ENCODE results near the gene E2F6.

E2F6 gene

GRCh38 chr2:11421863-11422490, 44.0 kb downstream of the E2F6 start:
- H3K27me3 ChIP-seq (ENCODE audit: insufficient read depth, poor library complexity, severe bottlenecking), result no peaks in the 10 kb centered on the region
- H3K27ac ChIP-seq (replicated peaks), result no peak overlapping the region
- H3K4me3 ChIP-seq (replicated peaks; ENCODE audit: insufficient read depth, low read length), result no peak overlapping the region
- no peak for DNase-seq (ENCODE audit: low read depth in 1 of 2, low spot score in 1 of 2)
- TF ChIP-seq CTCF (IDR thresholded peaks at IDR 0.05; ENCODE audit: insufficient read depth, low read length) (no peak), POLR2AphosphoS5 (IDR thresholded peaks at IDR 0.05; ENCODE audit: low read depth) (no peak), GABPA (IDR thresholded peaks at IDR 0.05; ENCODE audit: low read depth) (no peak), SPI1 (IDR thresholded peaks at IDR 0.05; ENCODE audit: borderline replicate concordance, low read depth) (no peak), REST (IDR thresholded peaks at IDR 0.05; ENCODE audit: insufficient replicate concordance, low read depth) (no peak)

- TF ChIP-seq REST (IDR thresholded peaks at IDR 0.05; ENCODE audit: insufficient replicate concordance, low read depth), result no peak
- TF ChIP-seq POLR2AphosphoS5 (IDR thresholded peaks at IDR 0.05; ENCODE audit: low read depth), result no peak
- no peak for TF ChIP-seq GABPA (IDR thresholded peaks at IDR 0.05; ENCODE audit: low read depth)
- no peak for TF ChIP-seq SPI1 (IDR thresholded peaks at IDR 0.05; ENCODE audit: borderline replicate concordance, low read depth)
- TF ChIP-seq CTCF (IDR thresholded peaks at IDR 0.05; ENCODE audit: insufficient read depth, low read length), result no peak
- Histone ChIP-seq H3K27ac (replicated peaks) (no peak overlapping the region), H3K4me3 (replicated peaks; ENCODE audit: insufficient read depth, low read length) (no peak overlapping the region), H3K27me3 (ENCODE audit: insufficient read depth, poor library complexity, severe bottlenecking) (no peaks in the 10 kb centered on the region)
- DNase-seq (ENCODE audit: low read depth in 1 of 2, low spot score in 1 of 2), result no peak
Measured at GRCh38 chr2:11420671-11421070, 45.3 kb downstream of the E2F6 start.

- no peak overlapping the region for H3K4me3 ChIP-seq (replicated peaks; ENCODE audit: insufficient read depth, low read length)
- no peak overlapping the region for H3K27ac ChIP-seq (replicated peaks)
- no peaks in the 10 kb centered on the region for H3K27me3 ChIP-seq (ENCODE audit: insufficient read depth, poor library complexity, severe bottlenecking)
- TF ChIP-seq POLR2AphosphoS5 (IDR thresholded peaks at IDR 0.05; ENCODE audit: low read depth) (no peak), REST (IDR thresholded peaks at IDR 0.05; ENCODE audit: insufficient replicate concordance, low read depth) (no peak), SPI1 (IDR thresholded peaks at IDR 0.05; ENCODE audit: borderline replicate concordance, low read depth) (no peak), GABPA (IDR thresholded peaks at IDR 0.05; ENCODE audit: low read depth) (no peak), CTCF (IDR thresholded peaks at IDR 0.05; ENCODE audit: insufficient read depth, low read length) (no peak)
- DNase-seq (ENCODE audit: low read depth in 1 of 2, low spot score in 1 of 2), result no peak
Measured at GRCh38 chr2:11420190-11420589, 45.8 kb downstream of the E2F6 start.
